ENCODE measurements around the gene SIGLEC6.
A peak's percentile ranks its signal among the peaks of the same experiment; 100 is the strongest.

The SIGLEC6 gene

DNA sequence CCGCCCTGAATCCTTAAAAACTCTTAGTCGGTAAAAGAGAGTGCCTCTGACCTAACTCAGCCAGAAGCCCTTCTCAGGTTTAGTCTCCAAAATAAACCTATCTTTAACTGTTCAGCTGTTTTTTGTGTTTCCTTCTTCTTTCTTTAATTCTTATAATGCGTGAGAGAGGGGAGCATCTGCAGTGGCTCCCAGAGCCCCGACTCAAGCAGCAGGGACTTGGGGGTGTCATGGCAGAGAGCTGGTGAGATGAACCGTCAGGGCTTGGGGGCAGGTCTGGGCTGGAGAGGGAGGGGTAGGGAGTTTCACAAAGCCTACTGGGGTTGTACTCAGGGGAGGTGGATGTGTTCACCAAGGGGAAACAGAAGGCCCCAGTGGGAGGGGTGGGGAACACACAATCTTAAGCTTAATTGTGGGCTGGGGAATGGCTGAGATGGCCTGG lies 16.8 kb upstream of the SIGLEC6 start:
- Histone ChIP-seq H4K91ac (ENCODE audit: low read length) (no peak overlapping the region), H2BK15ac (ENCODE audit: low read depth, poor library complexity, severe bottlenecking) (no peak overlapping the region), H2BK5ac (ENCODE audit: low read depth, low read length, poor library complexity, severe bottlenecking) (no peak overlapping the region), H2AFZ (ENCODE audit: low read depth, low read length) (no peak overlapping the region), H3K79me1 (replicated peaks; ENCODE audit: low read length, poor library complexity, severe bottlenecking) (no peaks in the 10 kb centered on the region), H3K23ac (ENCODE audit: low read length in 2 of 2) (no peak overlapping the region), H2AK5ac (ENCODE audit: low read length, severe bottlenecking) (no peak overlapping the region), H3K4me1 (ENCODE audit: control insufficient read depth, insufficient read depth, low read depth, low read length) (peaks cover 1% of the 10 kb centered on the region), H2BK120ac (ENCODE audit: low read depth, low read length) (no peak overlapping the region), H3K14ac (ENCODE audit: low read length in 2 of 2) (no peak overlapping the region), H3K36me3 (ENCODE audit: control insufficient read depth in 1 of 2, insufficient read depth in 2 of 2, low read depth in 1 of 2, low read length in 2 of 2) (no peaks in the 10 kb centered on the region), H3K18ac (ENCODE audit: low read depth in 1 of 2, low read length in 2 of 2) (no peak overlapping the region), H2BK12ac (ENCODE audit: low read length in 2 of 2) (no peak overlapping the region), H4K8ac (ENCODE audit: low read length) (no peak overlapping the region), H3K27me3 (ENCODE audit: control insufficient read depth in 1 of 2, insufficient read depth in 1 of 2, low read length in 2 of 2) (peaks cover 0 to 9% of the 10 kb centered on the region in 2 experiments), H3K4me2 (ENCODE audit: low read length, poor library complexity, severe bottlenecking) (no peak overlapping the region), H3K9ac (ENCODE audit: low read length) (no peak overlapping the region), H3K4ac (ENCODE audit: low read depth in 1 of 2, low read length in 2 of 2) (no peak overlapping the region), H3K27ac (ENCODE audit: low read length, poor library complexity, severe bottlenecking) (no peak overlapping the region), H3K9me3 (ENCODE audit: control insufficient read depth, low read length) (no peaks in the 10 kb centered on the region), H3K4me3 (ENCODE audit: insufficient read depth in 1 of 2, low read depth in 1 of 2, low read length in 2 of 2) (no peak overlapping the region)
- 69% methylated on average over 5 of the region's 5 CpGs for WGBS
- DNase-seq, result no peak

DNA sequence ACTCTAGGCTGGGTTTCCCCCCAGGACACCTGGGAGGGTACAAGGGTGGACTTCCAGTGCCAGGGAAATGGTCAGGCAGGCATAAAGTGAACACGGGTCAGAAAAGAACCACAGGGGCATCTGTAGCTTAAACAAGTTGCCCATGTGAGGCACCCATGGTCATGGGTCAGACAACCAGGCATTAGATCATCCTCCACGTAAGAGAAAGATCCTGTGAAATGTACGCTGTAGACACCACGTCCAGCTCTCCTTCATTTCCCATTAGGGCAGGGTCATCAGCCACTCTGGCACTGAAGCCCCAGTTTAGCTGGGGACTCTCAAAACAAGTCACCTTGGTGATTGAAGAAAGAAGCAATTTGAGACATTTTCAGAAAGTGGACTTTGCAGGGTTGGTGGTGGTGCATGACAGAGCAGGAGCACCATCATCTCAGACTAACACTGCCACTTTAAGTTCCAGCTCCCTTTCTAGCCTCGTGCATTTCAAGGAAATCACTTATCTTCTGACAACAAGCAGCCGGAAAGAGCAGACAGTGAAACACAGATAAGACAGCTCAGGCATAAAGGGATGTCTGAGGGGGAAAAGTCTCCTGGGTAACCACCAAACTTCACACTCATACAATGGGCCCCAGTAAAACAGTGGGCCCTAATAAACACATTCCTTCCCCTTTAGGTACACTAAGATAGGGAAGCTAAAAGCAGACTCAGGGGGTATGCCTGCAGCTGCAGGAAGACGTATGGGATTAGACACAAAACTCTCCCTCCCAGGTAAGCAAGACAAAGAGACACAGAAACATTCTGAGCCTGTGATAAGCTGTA lies 16.1 kb upstream of the SIGLEC6 start:
- Histone ChIP-seq H3K27ac (ENCODE audit: low read length, poor library complexity, severe bottlenecking) (no peak overlapping the region), H3K14ac (ENCODE audit: low read length in 2 of 2) (no peak overlapping the region), H2BK120ac (ENCODE audit: low read depth, low read length) (no peak overlapping the region), H3K36me3 (ENCODE audit: control insufficient read depth in 1 of 2, insufficient read depth in 2 of 2, low read depth in 1 of 2, low read length in 2 of 2) (no peaks in the 10 kb centered on the region), H3K4me1 (ENCODE audit: control insufficient read depth, insufficient read depth, low read depth, low read length) (peaks cover 1% of the 10 kb centered on the region), H2BK12ac (ENCODE audit: low read length in 2 of 2) (no peak overlapping the region), H2AK5ac (ENCODE audit: low read length, severe bottlenecking) (no peak overlapping the region), H3K79me1 (replicated peaks; ENCODE audit: low read length, poor library complexity, severe bottlenecking) (no peaks in the 10 kb centered on the region), H3K27me3 (ENCODE audit: control insufficient read depth in 1 of 2, insufficient read depth in 1 of 2, low read length in 2 of 2) (peaks cover 0 to 15% of the 10 kb centered on the region in 2 experiments), H4K91ac (ENCODE audit: low read length) (no peak overlapping the region), H3K23ac (ENCODE audit: low read length in 2 of 2) (no peak overlapping the region), H4K8ac (ENCODE audit: low read length) (no peak overlapping the region), H3K9me3 (ENCODE audit: control insufficient read depth, low read length) (no peaks in the 10 kb centered on the region), H3K18ac (ENCODE audit: low read depth in 1 of 2, low read length in 2 of 2) (no peak overlapping the region), H3K4me2 (ENCODE audit: low read length, poor library complexity, severe bottlenecking) (no peak overlapping the region), H2BK5ac (ENCODE audit: low read depth, low read length, poor library complexity, severe bottlenecking) (no peak overlapping the region), H3K4ac (ENCODE audit: low read depth in 1 of 2, low read length in 2 of 2) (no peak overlapping the region), H3K9ac (ENCODE audit: low read length) (no peak overlapping the region), H3K4me3 (ENCODE audit: insufficient read depth in 1 of 2, low read depth in 1 of 2, low read length in 2 of 2) (no peak overlapping the region), H2BK15ac (ENCODE audit: low read depth, poor library complexity, severe bottlenecking) (no peak overlapping the region), H2AFZ (ENCODE audit: low read depth, low read length) (no peak overlapping the region)
- WGBS, result 46% methylated on average over 5 of the region's 7 CpGs
- peak; percentile 33 for DNase-seq

GRCh38 chr19:51546650-51547396 lies 15.4 kb upstream of the SIGLEC6 start:
- WGBS, result 51% methylated on average over 7 of the region's 10 CpGs

GRCh38 chr19:51546107-51546649 lies 14.7 kb upstream of the SIGLEC6 start:
- H3K18ac ChIP-seq (ENCODE audit: low read depth in 1 of 2, low read length in 2 of 2), result no peak overlapping the region
- H3K9me3 ChIP-seq (ENCODE audit: control insufficient read depth, low read length), result no peaks in the 10 kb centered on the region
- H3K4ac ChIP-seq (ENCODE audit: low read depth in 1 of 2, low read length in 2 of 2), result no peak overlapping the region
- H3K4me2 ChIP-seq (ENCODE audit: low read length, poor library complexity, severe bottlenecking), result no peak overlapping the region
- no peak overlapping the region for H2BK120ac ChIP-seq (ENCODE audit: low read depth, low read length)
- H3K4me3 ChIP-seq (ENCODE audit: insufficient read depth in 1 of 2, low read depth in 1 of 2, low read length in 2 of 2), result no peak overlapping the region
- no peak overlapping the region for H3K27ac ChIP-seq (ENCODE audit: low read length, poor library complexity, severe bottlenecking)
- no peak overlapping the region for H2AFZ ChIP-seq (ENCODE audit: low read depth, low read length)
- no peak overlapping the region for H2BK5ac ChIP-seq (ENCODE audit: low read depth, low read length, poor library complexity, severe bottlenecking)
- peaks cover 1% of the 10 kb centered on the region for H3K4me1 ChIP-seq (ENCODE audit: control insufficient read depth, insufficient read depth, low read depth, low read length)
- no peaks in the 10 kb centered on the region for H3K36me3 ChIP-seq (ENCODE audit: control insufficient read depth in 1 of 2, insufficient read depth in 2 of 2, low read depth in 1 of 2, low read length in 2 of 2)
- WGBS, result 37% methylated on average over 5 of the region's 5 CpGs
- H3K27me3 ChIP-seq (ENCODE audit: control insufficient read depth in 1 of 2, insufficient read depth in 1 of 2, low read length in 2 of 2), result peaks cover 0 to 28% of the 10 kb centered on the region in 2 experiments
- no peak for DNase-seq
- no peak overlapping the region for H2BK15ac ChIP-seq (ENCODE audit: low read depth, poor library complexity, severe bottlenecking)
- H4K91ac ChIP-seq (ENCODE audit: low read length), result no peak overlapping the region
- H3K9ac ChIP-seq (ENCODE audit: low read length), result no peak overlapping the region
- no peak overlapping the region for H3K23ac ChIP-seq (ENCODE audit: low read length in 2 of 2)
- no peak overlapping the region for H2AK5ac ChIP-seq (ENCODE audit: low read length, severe bottlenecking)
- peak overlapping the region in 1 of 2 experiments; percentile 1 for H2BK12ac ChIP-seq (ENCODE audit: low read length in 2 of 2)
- H3K79me1 ChIP-seq (replicated peaks; ENCODE audit: low read length, poor library complexity, severe bottlenecking), result no peaks in the 10 kb centered on the region
- no peak overlapping the region for H4K8ac ChIP-seq (ENCODE audit: low read length)
- no peak overlapping the region for H3K14ac ChIP-seq (ENCODE audit: low read length in 2 of 2)

More at GRCh38 chr19:51546650-51547396, 15.4 kb upstream of the SIGLEC6 start:
- no peak overlapping the region for H4K8ac ChIP-seq (ENCODE audit: low read length)
- H2BK5ac ChIP-seq (ENCODE audit: low read depth, low read length, poor library complexity, severe bottlenecking), result no peak overlapping the region
- H2BK12ac ChIP-seq (ENCODE audit: low read length in 2 of 2), result no peak overlapping the region
- no peak overlapping the region for H3K23ac ChIP-seq (ENCODE audit: low read length in 2 of 2)
- H3K14ac ChIP-seq (ENCODE audit: low read length in 2 of 2), result no peak overlapping the region
- no peak overlapping the region for H2AK5ac ChIP-seq (ENCODE audit: low read length, severe bottlenecking)
- H2AFZ ChIP-seq (ENCODE audit: low read depth, low read length), result no peak overlapping the region
- H3K9ac ChIP-seq (ENCODE audit: low read length), result no peak overlapping the region
- H3K9me3 ChIP-seq (ENCODE audit: control insufficient read depth, low read length), result no peaks in the 10 kb centered on the region
- H3K4me3 ChIP-seq (ENCODE audit: insufficient read depth in 1 of 2, low read depth in 1 of 2, low read length in 2 of 2), result no peak overlapping the region
- no peak overlapping the region for H4K91ac ChIP-seq (ENCODE audit: low read length)
- no peak overlapping the region for H3K4ac ChIP-seq (ENCODE audit: low read depth in 1 of 2, low read length in 2 of 2)
- H3K79me1 ChIP-seq (replicated peaks; ENCODE audit: low read length, poor library complexity, severe bottlenecking), result no peaks in the 10 kb centered on the region
- no peak overlapping the region for H3K4me2 ChIP-seq (ENCODE audit: low read length, poor library complexity, severe bottlenecking)
- H3K27ac ChIP-seq (ENCODE audit: low read length, poor library complexity, severe bottlenecking), result no peak overlapping the region
- DNase-seq, result peak; percentile 69
- no peak overlapping the region for H2BK120ac ChIP-seq (ENCODE audit: low read depth, low read length)
- no peak overlapping the region for H3K18ac ChIP-seq (ENCODE audit: low read depth in 1 of 2, low read length in 2 of 2)
- no peak overlapping the region for H2BK15ac ChIP-seq (ENCODE audit: low read depth, poor library complexity, severe bottlenecking)
- H3K27me3 ChIP-seq (ENCODE audit: control insufficient read depth in 1 of 2, insufficient read depth in 1 of 2, low read length in 2 of 2), result peaks cover 0 to 22% of the 10 kb centered on the region in 2 experiments
- peaks cover 1% of the 10 kb centered on the region for H3K4me1 ChIP-seq (ENCODE audit: control insufficient read depth, insufficient read depth, low read depth, low read length)
- H3K36me3 ChIP-seq (ENCODE audit: control insufficient read depth in 1 of 2, insufficient read depth in 2 of 2, low read depth in 1 of 2, low read length in 2 of 2), result no peaks in the 10 kb centered on the region
